Skeletal muscle satellite cell (primary cell): ENCODE data around the gene SMC6.

Experiments
- H3K27me3 ChIP-seq: 2 replicates; pipeline ENCODE4 v1.7.0; 2013; ENCODE audit warnings: low read length; ENCODE audit not compliant: control insufficient read depth, insufficient read depth
- H3K36me3 ChIP-seq: 2 replicates; pipeline ENCODE4 v1.7.0; 2013; ENCODE audit warnings: mild to moderate bottlenecking, control low read depth, low read length; ENCODE audit not compliant: insufficient read depth
- H3K4me1 ChIP-seq: 2 replicates; pipeline ENCODE4 v1.7.0; 2013; ENCODE audit warnings: low read length; ENCODE audit not compliant: control insufficient read depth, insufficient read depth
- H3K4me2 ChIP-seq: 2 replicates; pipeline ENCODE4 v1.7.0; 2013; ENCODE audit warnings: mild to moderate bottlenecking, low read length
- H3K4me3 ChIP-seq: 2 replicates; pipeline ENCODE4 v1.7.0; 2013; ENCODE audit warnings: low read length
- H3K9ac ChIP-seq: 2 replicates; pipeline ENCODE4 v1.7.0; 2013; ENCODE audit warnings: mild to moderate bottlenecking, low read depth, low read length, moderate library complexity
- H3K9me3 ChIP-seq: replicated peaks from 2 replicates; pipeline ENCODE4 v1.7.0; 2013; ENCODE audit warnings: mild to moderate bottlenecking, control low read depth, low read length

SMC6 gene

DNA sequence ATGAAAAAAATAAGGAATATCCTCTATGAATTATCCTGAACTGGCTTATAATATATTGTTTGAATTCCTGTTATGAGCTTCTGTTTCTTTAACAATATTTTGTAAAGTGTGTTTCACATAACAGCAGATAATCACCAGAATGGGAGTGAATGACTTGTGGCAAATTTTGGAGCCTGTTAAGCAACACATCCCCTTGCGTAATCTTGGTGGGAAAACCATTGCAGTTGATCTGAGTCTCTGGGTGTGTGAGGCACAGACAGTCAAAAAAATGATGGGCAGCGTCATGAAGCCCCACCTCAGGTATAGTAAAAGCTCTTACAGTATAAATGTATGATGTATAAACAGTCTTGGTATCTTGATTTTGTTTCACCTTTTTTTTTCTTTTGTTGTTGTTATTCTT lies 6.2 kb upstream of the SMC6 start:
- Histone ChIP-seq H3K4me2 (no peak overlapping the region), H3K27me3 (no peaks in the 10 kb centered on the region), H3K36me3 (peaks cover 8% of the 10 kb centered on the region), H3K9me3 (no peaks in the 10 kb centered on the region), H3K4me1 (peaks cover 36% of the 10 kb centered on the region), H3K9ac (no peak overlapping the region), H3K4me3 (no peak overlapping the region)

DNA sequence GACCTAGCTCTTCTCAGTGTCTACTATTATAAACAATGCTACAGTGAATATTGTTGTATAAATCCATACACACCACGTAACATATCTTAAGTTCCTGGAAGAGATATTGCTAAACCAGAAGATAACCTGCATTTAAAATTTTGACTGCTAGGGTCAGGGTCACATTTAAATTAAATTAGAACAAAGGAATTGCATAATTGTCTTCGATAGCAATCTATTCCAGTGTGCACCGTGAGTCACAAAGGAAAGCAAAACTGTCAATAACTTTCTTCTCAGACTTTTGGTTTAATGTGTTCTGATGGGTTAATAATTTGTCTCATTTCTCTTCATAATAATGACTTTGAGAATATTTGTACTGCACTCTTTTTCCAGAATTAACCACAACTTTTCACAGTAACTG lies 4.5 kb upstream of the SMC6 start:
- Histone ChIP-seq H3K27me3 (no peaks in the 10 kb centered on the region), H3K4me1 (peaks cover 36% of the 10 kb centered on the region), H3K9ac (no peak overlapping the region), H3K9me3 (no peaks in the 10 kb centered on the region), H3K4me2 (peak overlapping the region; percentile 89), H3K4me3 (no peak overlapping the region), H3K36me3 (peaks cover 8% of the 10 kb centered on the region)

DNA sequence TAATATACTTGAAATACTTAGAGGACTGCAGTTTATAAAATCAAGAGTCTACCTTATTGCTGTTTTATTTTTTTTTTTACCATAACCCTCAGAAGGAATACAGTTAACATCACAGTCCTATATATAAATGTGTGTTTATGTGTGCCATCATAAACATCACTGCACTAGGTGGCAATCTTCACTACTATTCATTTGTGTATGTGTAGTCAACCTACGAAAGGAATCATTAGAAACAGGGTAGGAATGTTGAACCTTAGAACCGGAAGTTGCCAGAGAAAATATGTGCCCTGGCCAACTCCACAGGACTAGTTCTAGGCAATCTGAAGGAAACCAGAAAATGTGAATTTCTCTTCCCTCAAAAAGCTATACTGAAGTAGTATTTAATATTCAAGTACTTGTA lies 3.7 kb upstream of the SMC6 start:
- H3K4me3 ChIP-seq, result no peak overlapping the region
- peaks cover 8% of the 10 kb centered on the region for H3K36me3 ChIP-seq
- H3K27me3 ChIP-seq, result no peaks in the 10 kb centered on the region
- peak overlapping the region; percentile 61 for H3K9ac ChIP-seq
- peaks cover 37% of the 10 kb centered on the region for H3K4me1 ChIP-seq
- peak overlapping the region; percentile 89 for H3K4me2 ChIP-seq
- H3K9me3 ChIP-seq, result no peaks in the 10 kb centered on the region

DNA sequence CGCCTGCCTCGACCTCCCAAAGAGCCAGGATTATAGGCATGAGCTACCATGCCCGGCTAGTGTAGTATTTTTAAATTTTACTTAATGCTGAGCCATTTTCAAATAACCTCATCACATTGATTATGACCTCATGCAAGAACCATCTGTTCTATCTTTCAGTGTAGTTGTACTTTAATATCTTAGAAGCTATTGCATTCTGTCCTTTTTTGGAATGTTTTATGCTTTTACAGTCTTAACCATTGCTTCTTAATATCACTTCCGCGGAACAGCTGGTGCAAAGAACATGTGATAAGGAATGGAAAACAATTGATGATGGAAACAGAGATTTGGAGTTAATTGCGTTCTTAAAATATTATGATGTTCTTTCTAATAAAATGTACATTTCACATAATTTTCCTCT lies 3.1 kb upstream of the SMC6 start:
- Histone ChIP-seq H3K4me2 (peak overlapping the region; percentile 89), H3K27me3 (no peaks in the 10 kb centered on the region), H3K9ac (peak overlapping the region; percentile 61), H3K4me3 (peak overlapping the region; percentile 30), H3K36me3 (peaks cover 8% of the 10 kb centered on the region), H3K9me3 (no peaks in the 10 kb centered on the region), H3K4me1 (peaks cover 42% of the 10 kb centered on the region)

DNA sequence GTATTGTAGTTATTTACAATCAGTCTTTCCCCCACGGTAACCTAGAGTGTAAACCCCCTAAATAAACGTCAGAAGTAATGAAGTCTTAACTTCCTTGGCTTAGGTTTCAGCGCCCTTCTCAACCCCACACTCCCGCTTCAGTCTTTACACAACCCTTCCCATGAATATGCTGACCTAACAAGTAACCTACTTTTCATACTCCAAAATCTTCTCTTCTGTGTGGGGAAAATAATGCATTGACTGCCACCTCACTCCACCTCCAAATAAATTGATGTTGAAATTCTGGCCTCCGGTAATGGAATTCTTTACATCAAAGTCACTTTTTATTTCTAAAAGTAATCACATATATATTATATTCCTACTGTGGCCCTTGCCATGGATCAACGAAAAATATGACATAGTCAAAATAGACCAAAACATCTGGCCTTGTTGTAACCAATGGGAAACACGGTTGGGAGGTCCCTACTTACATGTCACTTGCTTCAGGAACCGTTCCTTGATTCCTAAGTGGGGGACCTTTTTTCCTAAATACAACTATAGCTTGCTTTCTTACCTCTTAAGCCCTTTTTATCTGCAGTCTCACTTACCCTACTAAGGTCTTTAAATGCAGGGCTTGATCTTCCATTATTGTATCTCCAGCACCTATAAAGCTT lies 1.3 kb upstream of the SMC6 start:
- Histone ChIP-seq H3K9ac (peak overlapping the region; percentile 100), H3K4me2 (peak overlapping the region; percentile 89)

DNA sequence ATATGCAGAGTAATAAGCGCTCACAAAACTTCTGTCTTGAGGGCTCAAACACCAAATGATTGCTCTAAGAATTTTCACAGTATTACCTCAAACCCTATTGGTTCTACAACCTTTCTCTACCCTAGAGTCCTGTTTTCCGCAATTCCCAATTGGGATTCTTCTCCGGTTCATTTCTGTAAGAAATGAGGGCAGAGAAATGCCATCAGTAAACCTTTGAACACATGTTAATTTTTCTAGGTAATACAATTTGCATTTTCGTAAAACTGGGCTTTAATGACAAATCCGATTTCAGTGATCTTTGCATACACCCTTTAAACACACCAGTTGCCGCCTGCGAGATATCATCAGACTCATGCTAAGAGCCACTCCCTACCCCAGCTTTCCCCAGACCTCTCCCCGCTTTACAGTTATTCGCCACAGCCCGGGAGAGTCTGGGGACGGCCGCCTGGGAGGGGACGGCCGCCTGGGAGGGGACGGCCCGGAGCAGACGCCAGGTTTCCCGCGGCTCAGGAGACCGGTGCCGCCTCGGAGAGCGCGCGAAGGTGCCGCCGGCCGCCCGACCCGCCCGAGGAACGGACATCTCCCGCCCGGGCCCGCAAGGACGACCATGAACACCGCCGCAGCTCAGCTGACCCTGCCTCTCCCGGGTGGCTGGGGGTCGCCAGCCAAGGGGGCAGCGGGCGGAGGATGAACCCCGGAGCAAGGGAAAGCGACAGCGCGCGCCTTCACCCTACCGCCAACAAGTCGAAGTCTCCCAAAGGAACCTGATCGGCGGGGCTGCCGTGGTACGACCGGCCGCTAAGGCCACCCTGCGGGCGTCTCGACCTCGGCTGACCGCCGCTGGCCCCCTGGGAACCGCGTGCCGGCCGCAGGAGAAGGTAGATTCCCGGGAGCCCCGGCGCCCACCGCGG lies 463 bp downstream of the SMC6 start:
- peaks cover 39% of the 10 kb centered on the region for H3K4me1 ChIP-seq
- peak overlapping the region; percentile 89 for H3K4me2 ChIP-seq
- H3K9ac ChIP-seq, result peak overlapping the region; percentile 100
- no peaks in the 10 kb centered on the region for H3K9me3 ChIP-seq
- no peaks in the 10 kb centered on the region for H3K36me3 ChIP-seq
- H3K27me3 ChIP-seq, result no peaks in the 10 kb centered on the region
- peak overlapping the region; percentile 89 for H3K4me3 ChIP-seq

More for the DNA sequence above, 1.3 kb upstream of the SMC6 start:
- H3K27me3 ChIP-seq, result no peaks in the 10 kb centered on the region
- peaks cover 42% of the 10 kb centered on the region for H3K4me1 ChIP-seq
- H3K36me3 ChIP-seq, result no peaks in the 10 kb centered on the region
- peak overlapping the region; percentile 89 for H3K4me3 ChIP-seq
- H3K9me3 ChIP-seq, result no peaks in the 10 kb centered on the region

DNA sequence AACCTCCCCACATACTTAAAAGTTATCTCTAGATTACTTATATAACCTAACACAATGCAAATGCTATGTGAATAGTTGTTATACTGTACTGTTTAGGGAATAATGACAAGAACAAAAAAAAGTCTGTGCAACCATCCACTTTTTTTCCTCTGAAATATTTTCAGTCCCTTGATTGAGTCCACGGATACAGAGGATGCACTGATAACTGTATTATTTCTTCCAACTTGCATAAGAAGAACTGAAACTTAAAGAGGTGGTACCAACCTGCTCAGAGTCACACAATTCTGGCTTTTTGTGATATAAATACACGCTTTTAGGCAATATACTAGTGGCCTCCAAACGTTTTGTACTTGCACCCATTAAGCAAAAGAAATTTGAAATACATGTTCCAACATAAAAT lies 1.4 kb downstream of the SMC6 start:
- Histone ChIP-seq H3K4me1 (peaks cover 35% of the 10 kb centered on the region), H3K36me3 (no peaks in the 10 kb centered on the region), H3K9me3 (no peaks in the 10 kb centered on the region), H3K27me3 (no peaks in the 10 kb centered on the region), H3K4me3 (peak overlapping the region; percentile 89), H3K9ac (peak overlapping the region; percentile 100), H3K4me2 (peak overlapping the region; percentile 89)

DNA sequence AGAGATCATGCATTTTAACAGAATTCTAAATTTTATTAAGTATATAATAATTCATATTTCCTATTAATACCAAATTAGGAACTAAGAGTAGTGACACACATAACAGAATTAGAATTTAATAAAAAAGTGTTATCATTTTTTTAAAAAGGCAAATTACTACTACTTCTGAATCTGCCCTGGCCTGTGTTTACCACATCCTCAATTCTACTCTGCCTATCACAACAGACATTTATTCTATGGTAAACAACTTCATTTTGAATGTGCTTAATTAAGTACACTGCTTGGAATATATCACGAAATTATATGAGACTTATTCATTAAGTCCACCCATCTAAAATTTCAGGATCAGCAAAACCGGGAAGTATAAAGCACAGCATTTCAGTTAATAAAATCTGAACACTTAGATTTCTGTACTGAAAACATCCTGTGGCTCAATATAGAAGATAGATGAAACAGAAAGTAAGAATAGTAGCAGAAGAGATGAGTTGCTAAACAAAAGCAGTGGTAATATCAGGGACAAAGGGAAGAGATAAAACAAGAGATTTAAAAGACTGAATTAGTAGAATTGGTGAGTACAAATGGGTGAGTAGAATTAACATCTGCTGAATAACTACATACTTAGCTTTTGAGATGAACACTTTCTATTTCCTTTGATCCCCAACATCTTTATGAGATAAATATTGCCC lies 3.7 kb downstream of the SMC6 start:
- Histone ChIP-seq H3K4me3 (no peak overlapping the region), H3K27me3 (no peaks in the 10 kb centered on the region), H3K9me3 (no peaks in the 10 kb centered on the region), H3K9ac (no peak overlapping the region), H3K4me1 (peaks cover 12% of the 10 kb centered on the region), H3K36me3 (peaks cover 1% of the 10 kb centered on the region), H3K4me2 (no peak overlapping the region)

DNA sequence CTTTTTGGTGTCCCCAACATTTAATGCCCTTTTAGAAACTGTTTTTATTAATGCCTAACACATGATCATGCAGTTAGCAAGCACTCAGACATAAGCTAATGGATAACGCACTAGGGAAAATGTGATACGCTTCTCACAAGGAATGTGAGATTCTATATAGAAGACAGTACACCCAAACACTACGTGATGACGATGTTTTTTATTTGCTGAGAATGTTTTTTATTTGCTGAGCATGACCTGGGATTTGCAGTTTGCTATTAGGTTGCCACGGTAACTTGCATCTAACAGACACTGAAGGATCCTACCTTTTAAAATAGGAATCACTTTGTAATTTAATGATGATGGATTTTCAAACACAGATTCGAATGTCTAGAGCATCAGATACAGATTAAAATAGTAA lies 4.9 kb downstream of the SMC6 start:
- Histone ChIP-seq H3K4me3 (no peak overlapping the region), H3K36me3 (peaks cover 8% of the 10 kb centered on the region), H3K27me3 (no peaks in the 10 kb centered on the region), H3K9ac (no peak overlapping the region), H3K9me3 (no peaks in the 10 kb centered on the region), H3K4me2 (no peak overlapping the region), H3K4me1 (peaks cover 12% of the 10 kb centered on the region)

DNA sequence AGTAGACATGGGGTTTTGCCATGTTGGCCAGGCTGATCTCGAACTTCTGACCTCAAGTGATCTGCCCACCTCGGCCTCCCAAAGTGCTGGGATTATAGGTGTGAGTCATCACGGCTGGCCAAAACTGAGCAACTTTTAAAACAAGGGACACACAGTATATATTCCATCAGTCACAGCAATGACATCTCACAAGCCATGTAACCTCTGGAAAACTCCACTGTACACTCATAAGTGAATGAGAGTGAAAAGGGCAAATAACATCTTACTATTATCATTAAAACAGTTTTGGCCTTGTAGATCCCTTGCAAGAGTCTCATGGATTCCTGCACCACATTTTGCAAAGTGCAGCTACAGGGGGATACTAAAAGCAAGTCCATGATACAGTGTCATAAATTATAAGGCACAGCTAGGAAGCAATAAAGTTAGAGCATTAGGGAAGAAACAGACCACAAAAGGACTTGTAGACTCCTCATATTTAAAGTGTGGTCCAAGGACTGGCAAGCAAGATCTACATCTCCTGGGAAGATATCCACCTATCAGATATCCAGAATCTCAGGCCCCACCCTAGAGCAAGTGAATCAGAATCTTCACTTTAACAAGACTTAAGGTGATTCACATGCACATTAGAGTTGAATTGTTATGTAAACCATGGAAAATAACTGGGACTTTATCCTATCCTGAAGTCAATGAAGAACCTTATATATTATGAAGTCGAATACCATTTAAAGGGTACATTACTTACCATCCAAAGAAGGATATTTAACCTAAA lies 5.7 kb downstream of the SMC6 start:
- no peak overlapping the region for H3K4me2 ChIP-seq
- H3K9me3 ChIP-seq, result no peaks in the 10 kb centered on the region
- peaks cover 12% of the 10 kb centered on the region for H3K4me1 ChIP-seq
- no peaks in the 10 kb centered on the region for H3K27me3 ChIP-seq
- H3K36me3 ChIP-seq, result peaks cover 8% of the 10 kb centered on the region
- H3K4me3 ChIP-seq, result no peak overlapping the region
- H3K9ac ChIP-seq, result no peak overlapping the region

DNA sequence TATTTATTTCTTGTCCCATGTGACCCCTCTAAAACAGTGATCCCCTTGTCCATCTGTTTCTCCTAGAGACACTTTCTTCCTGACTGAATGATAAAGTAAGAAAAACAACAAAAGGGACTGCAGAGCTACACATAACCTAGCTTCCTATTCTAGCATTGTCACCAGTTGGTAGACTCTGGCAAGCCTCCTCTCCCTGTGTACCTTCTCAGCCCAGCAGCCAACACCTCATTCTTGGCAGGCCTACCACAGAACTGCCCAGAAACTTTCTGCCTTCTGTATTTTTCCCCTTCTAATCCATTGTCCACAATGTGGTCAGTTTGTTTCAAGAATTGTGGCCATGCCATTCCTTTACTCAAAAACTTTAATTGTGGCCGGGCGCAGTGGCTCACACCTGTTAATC lies 13.4 kb downstream of the SMC6 start:
- Histone ChIP-seq H3K36me3 (peaks cover 42% of the 10 kb centered on the region), H3K4me3 (no peak overlapping the region), H3K9ac (no peak overlapping the region)

More for the DNA sequence above, 13.4 kb downstream of the SMC6 start:
- H3K4me2 ChIP-seq, result no peak overlapping the region
- H3K4me1 ChIP-seq, result peaks cover 11% of the 10 kb centered on the region
- H3K27me3 ChIP-seq, result no peaks in the 10 kb centered on the region
- H3K9me3 ChIP-seq, result no peaks in the 10 kb centered on the region
